Neural progenitor cell (in vitro differentiated cells): Measurements from ENCODE around the gene APOD.

ENCODE experiments used
- CTCF ChIP-seq: fragments of 200-600 bp; sonication (generic); IDR thresholded peaks from 2 replicates; pipeline ENCODE4 v1.5.1; 2017; ENCODE audit warnings: antibody characterized with exemption, mild to moderate bottlenecking
- EZH2 ChIP-seq: fragments of 200-600 bp; sonication (generic); IDR thresholded peaks from 2 replicates; pipeline ENCODE4 v1.6.1; 2017; ENCODE audit warnings: antibody characterized with exemption, mild to moderate bottlenecking, moderate library complexity
- EZH2phosphoT487 ChIP-seq: fragments of 200-600 bp; sonication (generic); IDR thresholded peaks from 2 replicates; pipeline ENCODE4 v1.6.1; 2017; ENCODE audit warnings: antibody characterized with exemption

GRCh38 chr3:195559723-195560409 is 23.9 kb downstream of the APOD start:
- TF ChIP-seq EZH2 (no peak), CTCF (no peak), EZH2phosphoT487 (no peak)
